Astrocyte of the cerebellum (primary cell): Measurements from ENCODE around the gene TAS2R1.

Experiments
- DNase-seq: peaks from one replicate; pipeline ENCODE4 v3.0.0-alpha.2; 2011; ENCODE audit warnings: low read depth
- H3K4me3 ChIP-seq: 2 replicates; pipeline ENCODE4 v1.5.1; 2011; ENCODE audit warnings: mild to moderate bottlenecking, low read depth, low read length, moderate library complexity
- in situ Hi-C: cut with HindIII; loops from 2 replicates; pipeline ENCODE4 v1.10.0; 2017; ENCODE audit warnings: low sequenced_read_pairs
- TF ChIP-seq, protein P1 (sequence below): IDR thresholded peaks from 2 replicates; pipeline ENCODE4 v1.5.1; 2012; ENCODE audit warnings: low read length, low read depth, moderate library complexity, mild to moderate bottlenecking; ENCODE audit errors: missing control alignments

Gene TAS2R1

DNA sequence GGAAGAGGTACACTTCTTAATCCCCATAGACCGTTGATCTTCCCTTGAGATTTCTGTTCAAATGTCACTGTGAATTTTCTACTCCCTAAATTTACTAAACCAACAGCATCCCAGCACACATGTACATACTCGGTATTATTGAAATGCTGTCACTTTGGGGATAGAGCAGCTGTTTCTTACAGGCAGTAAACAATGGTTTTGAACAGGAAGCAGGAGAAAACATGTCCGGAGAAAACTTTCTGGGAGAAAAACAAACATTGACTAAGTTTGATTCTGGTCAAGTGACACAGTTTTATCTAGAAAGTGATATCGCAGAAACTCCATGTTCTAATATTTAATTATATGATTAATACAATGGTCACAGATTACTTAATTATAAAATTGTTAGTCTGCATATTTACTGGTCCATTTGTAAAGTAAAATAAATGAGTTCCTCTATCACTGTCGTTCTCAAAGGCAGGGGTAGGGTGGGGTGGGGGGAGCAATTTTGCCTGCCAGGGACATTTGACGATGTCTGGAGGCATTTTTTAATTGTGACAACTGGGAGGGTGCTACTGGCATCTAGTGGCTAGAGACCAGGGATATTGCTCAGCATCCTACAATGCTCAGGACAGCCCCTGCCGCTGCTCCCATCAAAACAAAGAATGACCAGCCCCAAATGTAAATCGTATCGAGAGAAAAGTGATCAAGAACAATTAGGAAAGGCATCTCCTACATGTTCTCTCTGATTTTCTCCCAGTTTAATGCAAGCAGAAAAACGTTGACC, 12.2 kb downstream of the TAS2R1 start:
- in situ Hi-C loops, result no loop called here
- no peak overlapping the region for H3K4me3 ChIP-seq
- TF ChIP-seq, protein P1, sequence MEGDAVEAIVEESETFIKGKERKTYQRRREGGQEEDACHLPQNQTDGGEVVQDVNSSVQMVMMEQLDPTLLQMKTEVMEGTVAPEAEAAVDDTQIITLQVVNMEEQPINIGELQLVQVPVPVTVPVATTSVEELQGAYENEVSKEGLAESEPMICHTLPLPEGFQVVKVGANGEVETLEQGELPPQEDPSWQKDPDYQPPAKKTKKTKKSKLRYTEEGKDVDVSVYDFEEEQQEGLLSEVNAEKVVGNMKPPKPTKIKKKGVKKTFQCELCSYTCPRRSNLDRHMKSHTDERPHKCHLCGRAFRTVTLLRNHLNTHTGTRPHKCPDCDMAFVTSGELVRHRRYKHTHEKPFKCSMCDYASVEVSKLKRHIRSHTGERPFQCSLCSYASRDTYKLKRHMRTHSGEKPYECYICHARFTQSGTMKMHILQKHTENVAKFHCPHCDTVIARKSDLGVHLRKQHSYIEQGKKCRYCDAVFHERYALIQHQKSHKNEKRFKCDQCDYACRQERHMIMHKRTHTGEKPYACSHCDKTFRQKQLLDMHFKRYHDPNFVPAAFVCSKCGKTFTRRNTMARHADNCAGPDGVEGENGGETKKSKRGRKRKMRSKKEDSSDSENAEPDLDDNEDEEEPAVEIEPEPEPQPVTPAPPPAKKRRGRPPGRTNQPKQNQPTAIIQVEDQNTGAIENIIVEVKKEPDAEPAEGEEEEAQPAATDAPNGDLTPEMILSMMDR, result no peak
- DNase-seq, result no peak

DNA sequence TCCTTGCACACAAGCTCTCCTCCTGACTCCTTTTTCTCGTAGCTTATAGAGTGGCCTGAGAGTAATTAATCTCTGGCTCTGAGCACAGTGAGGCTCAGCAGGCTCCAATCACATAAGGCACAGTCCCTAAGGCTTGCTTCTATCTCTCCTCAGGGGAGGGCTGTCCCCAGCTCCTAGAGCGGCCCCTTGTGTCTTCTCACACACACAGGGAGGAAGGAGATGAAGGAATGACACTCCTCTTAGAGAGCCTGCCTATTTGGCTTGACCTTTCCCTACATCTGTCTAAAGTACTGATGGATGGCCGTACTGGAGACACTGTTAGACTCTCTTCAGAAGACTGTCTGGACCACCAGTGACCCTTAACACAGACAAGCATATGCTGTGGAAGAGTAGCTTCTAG, 12.9 kb downstream of the TAS2R1 start:
- no peak for DNase-seq
- TF ChIP-seq, protein P1, result no peak
- H3K4me3 ChIP-seq, result no peak overlapping the region
- in situ Hi-C loops, result no loop called here

DNA sequence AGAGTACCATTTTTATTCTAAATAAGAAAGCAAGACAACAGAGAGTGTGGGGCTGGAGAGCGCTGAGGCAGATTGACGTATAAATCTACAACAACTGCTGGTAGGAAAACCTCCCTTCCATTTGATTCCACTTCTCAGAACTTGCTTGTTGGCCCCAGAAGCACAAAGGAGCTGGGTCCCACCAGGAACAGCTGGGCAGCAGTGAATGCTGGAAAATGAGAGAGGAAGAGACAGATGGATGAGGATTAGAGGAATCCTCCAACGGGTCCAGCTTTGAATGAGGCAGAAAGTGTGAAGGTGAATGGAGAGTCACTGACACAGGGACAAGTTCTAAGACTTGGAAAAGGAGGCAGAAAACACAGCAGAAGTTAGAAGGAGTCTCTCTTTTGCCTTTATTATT, 14.8 kb downstream of the TAS2R1 start:
- H3K4me3 ChIP-seq, result no peak overlapping the region
- in situ Hi-C loops, result no loop called here
- DNase-seq, result no peak
- TF ChIP-seq, protein P1, result no peak

DNA sequence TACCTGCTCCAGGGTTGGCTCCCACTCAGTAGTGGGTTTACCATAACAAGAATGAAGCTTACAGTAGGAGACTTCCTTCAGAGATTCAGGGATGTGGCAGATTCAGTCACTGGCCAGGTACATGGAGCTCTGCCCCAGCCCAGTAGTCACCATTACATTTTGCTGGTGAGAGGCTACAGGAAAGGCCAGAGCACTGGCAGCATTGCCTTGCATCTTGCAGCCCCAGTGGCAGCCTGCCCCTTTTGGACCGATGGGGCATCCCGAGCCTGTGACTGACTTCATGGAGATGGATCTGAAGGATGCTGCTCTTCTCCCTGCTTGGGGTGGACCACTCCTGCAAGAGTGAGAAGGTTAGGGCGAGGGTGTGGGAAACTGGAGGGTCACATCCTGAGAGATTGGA, 16.8 kb downstream of the TAS2R1 start:
- TF ChIP-seq, protein P1, result no peak
- DNase-seq, result no peak
- H3K4me3 ChIP-seq, result no peak overlapping the region
- in situ Hi-C loops, result no loop called here

DNA sequence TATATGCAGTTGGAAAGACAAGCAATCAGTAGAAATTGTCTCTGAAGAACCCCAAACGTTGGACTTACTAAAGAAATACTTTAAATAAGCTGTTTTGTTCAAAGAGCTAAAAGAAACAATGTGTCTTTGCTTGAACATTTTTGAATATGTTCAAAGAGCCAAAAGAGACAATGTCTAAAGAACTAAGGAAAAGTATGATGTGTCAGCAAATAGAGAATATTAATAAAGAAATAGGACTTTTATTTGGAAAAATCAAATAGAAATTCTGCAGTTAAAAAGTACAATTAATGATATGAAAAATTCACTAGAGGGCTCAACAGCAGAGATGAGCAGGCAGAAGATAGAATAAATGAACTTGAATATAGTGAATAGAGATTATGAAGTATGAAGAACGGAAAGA, 19.2 kb downstream of the TAS2R1 start:
- no peak overlapping the region for H3K4me3 ChIP-seq
- TF ChIP-seq, protein P1, result no peak
- in situ Hi-C loops, result no loop called here
- DNase-seq, result no peak

DNA sequence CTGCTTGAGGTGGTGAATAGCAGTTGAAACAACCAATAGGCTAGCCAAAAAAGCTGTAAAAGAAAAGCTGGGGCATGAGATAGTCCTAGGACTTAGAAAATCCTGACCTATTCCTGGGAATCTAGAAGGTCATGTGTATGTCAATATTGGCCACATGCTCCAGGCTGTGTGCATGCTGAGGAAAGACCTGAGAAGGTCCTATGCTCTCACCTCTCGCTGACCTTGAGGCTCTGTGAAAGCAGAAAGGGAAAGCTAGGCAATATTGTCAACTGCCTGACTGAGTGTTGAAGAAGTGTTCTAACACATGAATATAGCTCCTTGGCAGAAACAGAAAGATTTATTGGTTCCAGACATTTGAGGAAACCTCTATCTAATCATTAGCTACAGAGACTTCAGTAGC, 19.8 kb downstream of the TAS2R1 start:
- TF ChIP-seq, protein P1, result no peak
- no peak for DNase-seq
- in situ Hi-C loops, result no loop called here
- no peak overlapping the region for H3K4me3 ChIP-seq
